ENCODE measurements around the gene C10orf71. TPM values are rescaled to one million over a fixed set of nuclear protein-coding genes. Genes with fewer than 3 reads are reported as not detected.

Gene C10orf71
- total and polyA plus RNA-seq, 12 donors = 0.08 to 0.10 TPM; not detected in 10

DNA sequence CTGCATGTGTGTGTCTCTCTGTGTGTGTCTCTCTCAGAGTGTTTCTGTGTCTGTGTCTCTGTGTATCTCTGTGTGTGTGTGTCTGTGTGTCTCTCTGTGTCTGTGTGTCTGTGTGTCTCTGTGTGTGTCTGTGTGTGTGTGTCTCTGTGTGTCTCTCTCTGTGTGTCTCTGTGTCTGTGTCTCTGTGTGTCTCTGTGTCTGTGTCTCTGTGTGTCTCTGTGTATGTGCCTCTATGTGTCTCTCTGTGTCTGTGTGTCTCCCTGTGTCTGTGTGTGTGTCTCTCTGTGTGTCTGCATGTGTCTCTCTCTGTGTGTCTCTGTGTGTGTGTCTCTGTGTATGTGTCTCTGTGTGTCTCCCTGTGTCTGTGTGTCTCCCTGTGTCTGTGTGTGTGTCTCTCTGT is 44.8 kb upstream of the C10orf71 start:
- intact Hi-C loops (cut with DNase I) = no loop called here
- Histone ChIP-seq H3K9me3 (replicated peaks in 1 of 3) (no peaks in the 10 kb centered on the region), H3K27me3 (no peaks in the 10 kb centered on the region), H3K4me3 (no peak overlapping the region), H3K36me3 (replicated peaks in 1 of 2) (no peaks in the 10 kb centered on the region), H3K27ac (no peak overlapping the region), H3K4me1 (replicated peaks in 1 of 2) (no peaks in the 10 kb centered on the region)
- TF ChIP-seq, protein P1, sequence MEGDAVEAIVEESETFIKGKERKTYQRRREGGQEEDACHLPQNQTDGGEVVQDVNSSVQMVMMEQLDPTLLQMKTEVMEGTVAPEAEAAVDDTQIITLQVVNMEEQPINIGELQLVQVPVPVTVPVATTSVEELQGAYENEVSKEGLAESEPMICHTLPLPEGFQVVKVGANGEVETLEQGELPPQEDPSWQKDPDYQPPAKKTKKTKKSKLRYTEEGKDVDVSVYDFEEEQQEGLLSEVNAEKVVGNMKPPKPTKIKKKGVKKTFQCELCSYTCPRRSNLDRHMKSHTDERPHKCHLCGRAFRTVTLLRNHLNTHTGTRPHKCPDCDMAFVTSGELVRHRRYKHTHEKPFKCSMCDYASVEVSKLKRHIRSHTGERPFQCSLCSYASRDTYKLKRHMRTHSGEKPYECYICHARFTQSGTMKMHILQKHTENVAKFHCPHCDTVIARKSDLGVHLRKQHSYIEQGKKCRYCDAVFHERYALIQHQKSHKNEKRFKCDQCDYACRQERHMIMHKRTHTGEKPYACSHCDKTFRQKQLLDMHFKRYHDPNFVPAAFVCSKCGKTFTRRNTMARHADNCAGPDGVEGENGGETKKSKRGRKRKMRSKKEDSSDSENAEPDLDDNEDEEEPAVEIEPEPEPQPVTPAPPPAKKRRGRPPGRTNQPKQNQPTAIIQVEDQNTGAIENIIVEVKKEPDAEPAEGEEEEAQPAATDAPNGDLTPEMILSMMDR (IDR thresholded peaks at IDR 0.05) = no peak
- no peak for TF ChIP-seq POLR2A (IDR thresholded peaks at IDR 0.05)
- DNase-seq = no peak

DNA sequence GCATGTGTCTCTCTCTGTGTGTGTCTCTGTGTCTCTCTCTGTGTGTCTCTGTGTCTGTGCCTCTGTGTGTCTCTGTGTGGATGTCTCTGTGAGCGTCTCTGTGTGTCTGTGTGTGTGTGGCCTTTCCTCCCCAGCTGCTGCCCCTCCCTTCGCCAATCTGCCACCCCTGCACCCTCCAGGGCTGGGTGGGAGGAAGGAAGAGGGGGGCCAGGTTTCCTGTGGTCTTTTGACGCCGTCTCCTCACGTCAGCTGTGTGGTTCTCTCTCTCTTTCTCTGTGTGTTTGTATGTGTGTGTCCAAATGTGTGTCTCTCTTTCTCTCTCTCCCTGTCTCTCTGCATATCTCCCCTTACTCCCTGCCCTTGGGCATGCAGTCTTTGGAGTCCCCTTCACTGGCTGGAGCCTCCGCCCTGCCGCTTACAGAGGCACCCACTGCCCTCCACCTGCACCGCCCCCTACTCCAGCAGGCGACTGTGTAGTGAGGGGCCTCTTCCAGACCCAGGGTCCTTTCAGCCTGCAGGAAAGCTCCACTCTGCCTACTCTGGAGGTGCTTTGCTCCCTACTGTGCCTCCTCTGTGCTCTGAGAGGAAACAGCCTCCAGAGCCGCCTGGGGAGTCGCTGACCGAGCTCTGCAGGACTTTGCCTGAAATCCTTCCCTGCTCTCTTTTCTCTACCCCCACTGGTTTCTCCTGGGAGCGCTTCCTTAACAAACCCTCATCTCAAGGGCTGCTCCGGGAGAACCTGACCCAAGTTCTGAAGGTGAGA is 44.2 kb upstream of the C10orf71 start:
- Histone ChIP-seq H3K4me3 (no peak overlapping the region), H3K4me1 (replicated peaks in 1 of 2) (no peaks in the 10 kb centered on the region), H3K9me3 (replicated peaks in 1 of 3) (no peaks in the 10 kb centered on the region), H3K27ac (no peak overlapping the region), H3K27me3 (no peaks in the 10 kb centered on the region), H3K36me3 (replicated peaks in 1 of 2) (no peaks in the 10 kb centered on the region)
- DNase-seq = no peak
- TF ChIP-seq, protein P1 (IDR thresholded peaks at IDR 0.05) = no peak
- no peak for TF ChIP-seq POLR2A (IDR thresholded peaks at IDR 0.05)
- intact Hi-C loops (cut with DNase I) = no loop called here
- WGBS, 4 donors = 48 to 60% (median 52%) methylated on average over 13 to 14 of the region's 14 CpGs

DNA sequence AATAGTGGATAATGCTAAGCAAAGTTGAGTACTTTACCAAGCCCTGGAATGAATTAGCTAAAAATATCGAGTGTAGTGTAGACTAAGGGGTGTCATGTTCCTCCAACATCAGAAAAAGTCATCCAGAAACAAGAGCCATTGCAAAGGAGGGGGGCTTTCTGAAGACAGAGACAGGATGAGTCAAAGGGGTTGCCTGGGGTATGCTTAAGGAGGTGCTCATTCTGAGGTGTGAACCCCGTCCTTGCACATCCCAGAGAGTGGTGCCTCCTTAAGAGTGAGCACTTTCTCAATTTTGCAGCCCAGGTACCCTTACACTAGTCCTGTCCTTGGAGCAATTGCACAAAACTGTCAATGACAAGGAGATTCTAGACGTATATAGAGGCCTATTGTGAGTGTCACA is 43.1 kb upstream of the C10orf71 start:
- 49 to 63% (median 55%) methylated on average over 3 of the region's 3 CpGs for WGBS, 4 donors
- no peak for DNase-seq
- intact Hi-C loops (cut with DNase I) = no loop called here
- TF ChIP-seq POLR2A (IDR thresholded peaks at IDR 0.05) = no peak
- TF ChIP-seq, protein P1 (IDR thresholded peaks at IDR 0.05) = no peak
- Histone ChIP-seq H3K9me3 (replicated peaks in 1 of 3) (no peaks in the 10 kb centered on the region), H3K4me1 (replicated peaks in 1 of 2) (no peaks in the 10 kb centered on the region), H3K27ac (no peak overlapping the region), H3K27me3 (no peaks in the 10 kb centered on the region), H3K36me3 (replicated peaks in 1 of 2) (no peaks in the 10 kb centered on the region), H3K4me3 (no peak overlapping the region)

DNA sequence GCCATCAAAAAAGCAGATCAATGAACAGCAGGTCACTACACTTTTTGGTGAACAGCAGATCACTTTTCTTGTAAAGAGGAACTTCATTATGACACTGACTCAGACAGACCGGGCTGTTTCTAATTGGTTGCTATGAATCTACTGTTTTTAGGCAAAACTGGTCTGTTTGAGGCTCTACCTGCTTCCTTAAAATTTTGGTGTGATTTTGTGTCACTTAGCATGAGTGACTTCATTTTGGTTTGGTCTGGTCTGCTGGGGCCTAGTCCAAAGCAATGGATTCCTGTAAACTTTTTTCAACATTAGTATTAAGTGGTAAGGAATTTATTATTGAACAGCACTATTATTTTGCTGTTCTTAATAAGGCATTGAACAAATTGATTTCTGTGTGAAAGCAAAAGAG is 41.8 kb upstream of the C10orf71 start:
- no peaks in the 10 kb centered on the region for H3K27me3 ChIP-seq
- TF ChIP-seq, protein P1 (IDR thresholded peaks at IDR 0.05) = no peak
- TF ChIP-seq POLR2A (IDR thresholded peaks at IDR 0.05) = no peak
- 78 to 86% (median 80%) methylated on average over 1 of the region's 1 CpG for WGBS, 4 donors

More for the DNA sequence above, 41.8 kb upstream of the C10orf71 start:
- Histone ChIP-seq H3K36me3 (replicated peaks in 1 of 2) (no peaks in the 10 kb centered on the region), H3K4me1 (replicated peaks in 1 of 2) (no peaks in the 10 kb centered on the region), H3K4me3 (no peak overlapping the region), H3K27ac (no peak overlapping the region), H3K9me3 (replicated peaks in 1 of 3) (no peaks in the 10 kb centered on the region)
- intact Hi-C loops (cut with DNase I) = no loop called here
- no peak for DNase-seq
